ENCODE measurements around the gene SLC9B2.

Gene SLC9B2, protein sequence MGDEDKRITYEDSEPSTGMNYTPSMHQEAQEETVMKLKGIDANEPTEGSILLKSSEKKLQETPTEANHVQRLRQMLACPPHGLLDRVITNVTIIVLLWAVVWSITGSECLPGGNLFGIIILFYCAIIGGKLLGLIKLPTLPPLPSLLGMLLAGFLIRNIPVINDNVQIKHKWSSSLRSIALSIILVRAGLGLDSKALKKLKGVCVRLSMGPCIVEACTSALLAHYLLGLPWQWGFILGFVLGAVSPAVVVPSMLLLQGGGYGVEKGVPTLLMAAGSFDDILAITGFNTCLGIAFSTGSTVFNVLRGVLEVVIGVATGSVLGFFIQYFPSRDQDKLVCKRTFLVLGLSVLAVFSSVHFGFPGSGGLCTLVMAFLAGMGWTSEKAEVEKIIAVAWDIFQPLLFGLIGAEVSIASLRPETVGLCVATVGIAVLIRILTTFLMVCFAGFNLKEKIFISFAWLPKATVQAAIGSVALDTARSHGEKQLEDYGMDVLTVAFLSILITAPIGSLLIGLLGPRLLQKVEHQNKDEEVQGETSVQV

DNA sequence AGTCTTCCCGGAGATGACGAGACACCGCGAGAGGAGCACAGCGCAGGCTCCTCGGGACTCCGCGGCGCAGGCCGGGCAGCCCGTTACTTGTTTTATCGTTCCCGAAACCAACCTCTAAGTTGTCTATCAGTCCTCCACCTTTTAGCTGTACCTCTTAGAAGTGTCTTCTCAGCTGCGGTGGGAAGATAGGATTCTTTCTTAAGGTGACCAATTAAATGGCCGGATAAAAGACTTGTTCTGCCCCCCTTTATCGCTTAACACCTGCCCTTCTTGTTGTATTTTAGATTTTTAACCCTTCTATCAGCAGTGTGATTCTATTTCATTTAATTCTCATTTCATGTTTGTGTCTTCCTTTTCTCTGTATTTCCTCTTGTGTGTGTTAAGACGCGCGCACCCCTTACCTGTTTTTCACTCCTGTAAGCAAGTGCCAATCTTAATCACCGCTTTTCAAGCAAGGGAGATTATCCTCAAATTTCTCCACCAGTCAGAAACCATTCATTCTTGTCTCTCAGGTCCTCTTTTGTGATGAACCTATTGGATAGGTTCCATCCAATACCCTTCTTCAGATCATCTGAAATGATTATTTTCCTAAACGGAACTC, at the start of gene SLC9B2:
TSS of gene SLC9B2 (minus strand) at position 15 of the 601 bp plus-strand sequence. CDS start 9,211 bp downstream, outside the sequence.
- DNase-seq (ENCODE audit: low read depth), result no peak

DNA sequence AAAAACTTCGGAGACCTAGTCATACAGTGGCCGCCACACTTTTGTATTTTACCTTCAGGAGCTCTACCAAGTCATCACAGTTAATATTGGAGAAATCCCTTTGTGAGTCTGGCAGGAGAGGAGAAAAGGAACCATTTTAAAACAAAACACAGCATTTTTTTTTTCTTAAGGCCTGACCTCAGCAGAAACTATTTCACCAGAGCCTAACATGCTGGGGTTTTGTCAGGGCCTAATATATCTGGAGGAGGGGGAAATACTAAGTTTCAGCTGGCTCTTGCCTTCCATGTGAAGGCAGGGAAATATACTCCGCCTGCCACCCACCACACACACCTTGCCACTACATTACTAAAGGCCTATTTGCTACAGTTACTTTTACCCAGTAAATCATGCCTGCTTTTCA, 49.6 kb upstream of the SLC9B2 start:
- no peak for DNase-seq (ENCODE audit: low read depth)

DNA sequence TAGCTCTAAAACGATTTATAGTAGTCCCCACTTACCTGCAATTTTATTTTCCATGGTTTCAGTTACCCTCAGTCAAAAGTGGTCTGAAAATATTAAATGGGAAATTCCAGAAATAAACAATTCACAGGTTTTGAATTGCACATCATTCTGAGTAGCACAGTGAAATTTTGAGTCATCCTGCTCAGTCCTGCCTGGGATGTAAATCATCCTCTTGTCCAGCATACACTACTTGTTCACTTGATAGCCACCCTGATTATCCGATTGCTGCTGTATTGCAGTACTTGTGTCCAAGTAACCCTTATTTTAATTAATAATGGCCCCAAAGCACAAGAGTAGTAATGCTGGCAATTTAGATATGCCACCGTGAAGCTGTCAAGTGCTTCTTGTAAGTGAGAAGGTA, 46.6 kb upstream of the SLC9B2 start:
- peak; percentile 46 for DNase-seq (ENCODE audit: low read depth)

DNA sequence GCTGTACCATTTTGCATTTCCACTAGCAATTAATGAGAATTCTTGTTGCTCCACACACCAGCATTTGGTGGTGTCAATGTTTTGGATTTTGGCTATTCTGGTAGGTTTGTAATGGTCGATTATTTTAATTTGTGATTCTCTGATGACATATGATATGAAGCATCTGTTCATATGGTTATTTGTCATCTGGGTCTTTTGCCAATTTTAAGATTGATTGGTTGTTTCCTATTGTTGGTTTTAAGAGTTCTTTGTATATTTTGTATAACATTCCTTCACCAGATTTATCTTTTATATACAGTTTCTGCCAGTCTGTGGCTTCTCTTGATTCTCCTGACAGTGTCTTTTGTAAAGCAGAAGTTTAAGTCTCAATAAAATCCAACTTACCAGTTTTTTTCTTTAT, 41.6 kb upstream of the SLC9B2 start:
- DNase-seq (ENCODE audit: low read depth), result no peak

DNA sequence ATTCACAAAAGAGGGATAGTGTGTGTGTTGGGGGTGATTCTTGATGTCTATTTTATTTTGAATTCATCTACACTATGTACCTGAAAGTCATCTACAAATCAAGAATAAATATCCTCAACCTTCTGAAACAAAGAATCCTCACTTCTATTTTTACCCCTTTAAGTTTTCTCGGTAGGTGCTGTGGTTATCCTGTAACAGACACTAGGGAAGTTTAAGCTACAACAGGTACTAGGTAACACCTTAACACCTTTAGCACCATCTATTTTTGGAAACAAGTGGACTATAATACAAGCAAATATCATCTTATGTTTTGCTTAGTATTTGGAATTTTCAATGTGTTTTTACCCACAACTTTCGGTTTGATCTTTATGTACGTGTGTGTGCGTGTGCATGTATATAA, 35.0 kb upstream of the SLC9B2 start:
- DNase-seq (ENCODE audit: low read depth), result no peak

DNA sequence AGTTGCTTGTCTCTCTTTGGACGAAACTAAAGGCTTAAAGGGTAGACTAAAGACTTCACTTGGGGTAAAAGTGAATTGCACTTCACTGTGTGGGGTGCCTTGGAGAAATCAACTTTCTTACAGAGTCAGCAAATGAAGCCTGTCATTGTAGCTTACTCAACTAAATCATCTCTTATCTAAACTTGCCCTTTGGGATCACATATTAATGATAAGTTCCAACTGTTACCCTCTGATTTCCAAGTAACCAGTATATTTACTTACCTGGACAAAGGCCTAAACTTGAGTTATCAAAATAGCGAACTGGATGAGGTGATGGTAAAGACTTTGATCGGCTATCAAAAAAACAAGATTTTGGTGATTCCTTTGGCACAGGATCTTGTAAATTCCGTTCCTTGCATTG, 32.0 kb upstream of the SLC9B2 start:
- no peak for DNase-seq (ENCODE audit: low read depth)

DNA sequence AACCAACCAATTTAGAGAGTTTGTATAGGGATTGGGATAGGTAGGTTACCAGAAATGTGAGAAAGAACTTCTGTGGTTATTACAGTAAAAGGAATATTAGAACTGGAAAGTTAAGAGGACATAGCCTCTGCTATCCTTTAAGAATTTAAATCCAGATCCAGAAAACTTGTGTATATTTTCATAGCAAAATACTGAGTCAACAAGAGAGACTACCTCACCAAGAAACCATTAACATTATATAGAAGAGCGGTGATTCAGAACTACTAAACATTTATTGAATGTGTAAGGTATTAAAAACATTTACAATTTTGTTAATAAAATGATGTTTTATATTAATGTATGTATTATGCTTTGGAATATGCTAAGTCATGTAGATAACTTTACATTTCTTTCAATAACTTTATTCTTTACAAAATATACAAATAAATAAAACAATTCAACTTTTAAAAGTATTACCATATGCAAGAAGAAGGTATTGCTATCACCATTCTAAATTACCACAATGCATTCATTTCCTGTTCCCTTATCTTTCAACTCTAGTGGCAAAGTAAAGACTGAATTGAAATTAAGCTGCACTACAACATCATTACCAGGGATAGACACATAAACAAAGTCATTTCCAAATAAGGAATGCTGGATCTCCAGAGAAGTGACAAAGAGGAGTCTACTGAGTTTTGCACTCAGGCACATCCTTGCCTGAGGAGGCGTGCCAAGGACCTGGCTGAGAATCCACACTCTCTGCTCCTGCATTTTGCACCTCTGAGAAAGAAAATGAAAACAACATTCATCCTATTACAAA, 29.2 kb upstream of the SLC9B2 start:
- peak; percentile 30 for DNase-seq (ENCODE audit: low read depth)

DNA sequence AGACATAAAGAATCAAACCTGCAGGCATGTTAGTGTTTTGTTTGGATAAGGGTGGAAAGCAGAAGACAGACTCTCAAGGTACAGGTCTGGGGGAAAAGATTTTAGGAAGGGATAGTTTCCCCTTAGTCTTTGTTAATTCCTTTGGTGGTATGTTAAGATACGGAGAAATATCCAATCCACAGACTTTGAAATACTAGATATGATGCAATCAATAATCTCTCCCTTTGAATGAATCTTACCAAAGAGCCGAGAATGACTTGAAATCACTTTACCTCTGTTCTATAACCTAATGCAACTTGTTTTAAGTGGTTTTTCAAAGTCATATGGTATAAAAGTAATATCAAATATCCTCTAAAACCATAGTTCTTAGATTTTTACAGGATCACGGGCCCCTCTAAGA, 28.3 kb upstream of the SLC9B2 start:
- no peak for DNase-seq (ENCODE audit: low read depth)

DNA sequence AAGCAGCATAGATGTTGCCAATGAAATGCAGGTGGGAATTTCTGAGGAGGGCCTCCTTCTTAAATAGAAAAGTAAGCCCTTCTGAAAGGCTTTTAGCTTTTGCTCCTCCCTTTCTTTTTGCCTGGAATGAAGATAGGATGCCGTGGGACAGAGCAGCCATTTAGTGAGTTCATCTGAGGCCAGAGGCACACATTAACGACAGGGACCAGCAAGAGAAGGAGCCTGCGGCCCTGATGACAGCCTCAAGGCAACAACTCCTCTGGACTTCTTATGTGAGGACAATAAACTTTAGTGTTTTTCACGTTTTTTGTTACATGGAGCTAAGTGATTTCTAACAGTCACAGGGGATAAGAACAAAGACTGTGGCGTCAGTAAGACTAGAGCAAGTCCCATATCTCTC, 24.1 kb upstream of the SLC9B2 start:
- DNase-seq (ENCODE audit: low read depth), result no peak

DNA sequence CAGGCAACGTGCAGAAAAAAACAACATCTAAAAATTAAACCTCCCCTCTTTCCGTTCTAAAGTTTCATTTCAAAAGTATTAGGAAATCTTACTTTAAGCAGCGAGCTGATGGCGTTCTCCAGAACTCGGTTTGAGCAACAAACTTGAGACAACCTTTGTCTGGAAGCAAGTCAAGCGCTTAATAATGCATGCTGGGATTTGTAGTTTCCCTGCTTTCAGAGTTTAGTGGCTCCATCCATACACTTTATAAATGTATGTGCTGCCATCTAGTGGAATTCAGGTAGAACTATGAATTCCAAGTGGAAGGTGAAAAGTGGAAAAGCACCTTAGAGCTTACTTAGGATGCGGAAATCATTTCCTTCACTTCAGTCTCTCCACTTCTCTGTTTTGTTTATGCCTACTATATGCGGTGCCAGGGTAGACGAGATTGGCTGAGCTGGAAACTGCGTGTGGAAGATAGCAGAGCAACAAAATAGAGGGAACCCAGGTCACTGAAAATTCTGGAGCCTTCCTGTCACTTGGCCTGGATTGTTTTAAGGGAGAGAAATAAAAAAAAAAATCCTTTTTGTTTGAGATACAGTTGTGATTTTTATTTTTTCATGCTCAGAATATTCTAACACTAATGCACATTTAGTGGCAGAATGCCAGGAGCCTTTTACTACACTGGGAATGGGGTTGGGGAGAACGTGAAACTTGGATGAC, 23.3 kb upstream of the SLC9B2 start, which contains the start of gene BDH2:
TSS of gene BDH2 (minus strand) at position 144 of the 702 bp plus-strand sequence. CDS start 3,580 bp downstream, outside the sequence.
- peak; percentile 94 for DNase-seq (ENCODE audit: low read depth)

DNA sequence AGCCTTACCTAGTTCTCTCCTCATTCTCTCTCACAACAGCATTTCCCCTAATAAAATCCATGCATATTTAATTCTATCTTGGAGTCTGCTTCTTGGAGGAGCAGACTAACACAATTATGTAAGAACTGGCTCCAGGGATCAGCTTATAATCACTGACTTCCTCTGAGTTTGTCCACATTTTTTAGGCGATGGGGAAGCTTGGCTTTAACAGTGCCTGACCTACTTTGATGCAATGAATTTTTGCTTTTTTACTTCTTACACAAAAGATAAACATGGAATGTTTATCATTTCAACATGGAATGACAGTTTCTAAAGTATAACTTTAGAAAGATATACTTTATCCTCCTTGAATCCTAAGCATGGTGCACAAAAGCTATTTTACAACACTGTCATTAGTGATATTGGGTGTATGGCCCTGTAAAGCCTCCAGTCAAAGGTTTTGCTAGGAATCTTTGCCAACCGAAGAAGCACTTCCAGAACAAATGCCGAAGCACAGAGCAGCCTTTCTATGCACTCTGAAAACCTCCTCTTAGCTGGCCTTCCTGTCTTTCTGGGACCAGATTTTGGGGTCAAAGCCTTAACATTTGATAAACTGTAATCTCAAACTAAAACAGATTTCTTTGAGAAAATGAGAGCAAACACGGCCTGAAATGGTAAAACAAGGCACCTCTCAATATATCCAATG, 22.3 kb upstream of the SLC9B2 start:
- no peak for DNase-seq (ENCODE audit: low read depth)

DNA sequence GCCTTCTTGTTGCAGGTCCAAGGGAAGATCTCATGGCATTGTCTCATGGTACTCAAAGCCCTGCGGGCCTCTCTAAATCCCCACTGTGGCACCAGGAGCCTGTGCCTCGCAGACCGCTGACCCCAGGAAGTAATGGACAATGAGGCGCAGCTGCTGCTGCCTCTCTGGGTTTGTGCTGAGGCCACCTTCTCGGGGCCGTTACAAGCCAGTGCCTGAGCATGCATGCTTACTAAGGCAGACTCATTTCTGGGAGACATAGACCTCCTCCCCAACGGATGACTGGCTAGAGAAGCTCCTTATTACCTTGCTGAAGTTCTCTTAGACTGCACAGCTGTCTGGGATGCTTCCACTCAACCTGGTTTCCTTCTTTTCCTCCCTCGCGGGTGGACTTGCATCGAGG, 21.8 kb upstream of the SLC9B2 start:
- DNase-seq (ENCODE audit: low read depth), result no peak

DNA sequence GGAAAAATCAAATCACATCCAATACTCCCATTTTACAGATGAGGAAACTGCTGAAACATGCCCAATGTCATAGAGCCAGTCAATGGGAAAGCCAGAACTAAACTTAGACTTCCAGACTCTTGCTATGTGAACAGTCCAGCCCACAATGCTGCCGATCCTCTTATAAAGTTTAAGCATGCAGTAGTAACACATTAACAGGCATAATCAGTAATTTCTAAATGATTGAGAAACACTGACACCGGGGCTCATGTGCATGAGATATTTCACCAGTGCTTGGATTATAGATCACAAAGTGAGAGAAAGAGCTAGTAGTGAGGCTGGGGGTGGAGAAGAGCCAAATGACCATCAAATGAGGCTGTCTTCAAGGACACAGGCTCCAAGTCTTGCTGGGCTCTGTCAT, 20.6 kb upstream of the SLC9B2 start:
- no peak for DNase-seq (ENCODE audit: low read depth)

DNA sequence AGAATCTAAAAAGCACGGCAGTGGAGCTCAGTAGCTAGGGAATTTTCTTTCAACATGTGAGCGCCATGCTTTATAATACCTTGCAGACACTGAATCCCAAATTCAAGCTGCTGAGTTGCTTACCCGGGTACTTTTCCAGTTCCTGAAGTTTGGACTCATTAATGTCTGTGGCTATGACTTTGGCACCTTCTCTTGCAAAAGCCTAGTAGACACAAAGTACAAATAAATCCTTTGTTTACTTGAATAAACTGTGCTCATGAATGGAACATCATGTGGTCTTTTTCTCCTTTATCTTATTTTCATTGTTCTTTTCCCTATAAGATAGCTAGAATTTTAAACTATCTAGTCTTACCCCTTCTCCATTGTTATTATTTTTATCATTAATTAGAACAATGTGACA, 18.5 kb upstream of the SLC9B2 start:
- DNase-seq (ENCODE audit: low read depth), result no peak

DNA sequence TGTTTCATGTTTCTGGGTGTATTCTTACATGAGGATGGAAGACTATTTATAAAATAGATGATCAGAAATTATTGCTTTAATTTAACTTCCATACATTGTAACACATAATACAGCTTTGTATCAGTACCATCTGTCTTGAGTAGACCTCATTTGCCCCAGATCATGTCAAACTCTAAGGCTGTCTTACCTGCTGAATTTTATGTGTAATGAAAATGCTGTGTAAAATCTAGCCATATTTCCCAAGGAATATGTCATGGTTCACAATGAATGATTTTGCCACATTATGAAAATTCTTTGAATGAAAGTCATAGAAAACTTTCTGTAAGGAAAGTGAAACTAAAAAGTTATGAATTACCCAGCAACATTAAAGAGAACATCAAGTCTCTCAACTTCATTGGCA, 15.7 kb upstream of the SLC9B2 start:
- peak; percentile 20 for DNase-seq (ENCODE audit: low read depth)

DNA sequence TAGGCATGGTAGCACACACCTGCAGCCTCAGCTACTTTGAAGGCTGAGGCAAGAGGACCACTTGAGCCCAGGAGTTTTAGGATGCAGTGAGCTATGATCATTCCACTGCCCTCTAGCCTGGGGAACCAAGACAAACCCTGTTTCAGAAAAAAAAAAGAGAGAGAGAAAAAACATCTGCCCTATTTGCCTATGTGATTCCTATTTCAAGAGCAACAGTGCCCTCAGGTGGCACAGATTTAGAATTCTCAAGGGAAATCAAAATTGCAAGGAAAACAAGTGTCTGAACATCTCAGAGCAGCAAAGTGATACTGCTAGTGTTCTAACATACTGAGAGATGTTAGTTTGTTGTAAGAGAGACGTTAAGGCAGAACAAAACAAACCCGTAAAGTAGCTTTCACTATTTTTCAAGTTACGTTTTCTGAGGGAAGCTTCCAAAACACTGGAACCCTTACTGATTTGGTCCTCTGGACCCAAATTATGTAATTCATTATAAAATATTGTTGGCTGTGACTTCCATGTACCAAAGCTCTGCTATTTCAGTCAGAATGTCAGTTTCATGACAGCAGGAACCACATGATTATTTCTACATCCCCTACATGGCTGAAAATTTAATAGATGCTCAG, 15.2 kb upstream of the SLC9B2 start:
- peak; percentile 73 for DNase-seq (ENCODE audit: low read depth)

DNA sequence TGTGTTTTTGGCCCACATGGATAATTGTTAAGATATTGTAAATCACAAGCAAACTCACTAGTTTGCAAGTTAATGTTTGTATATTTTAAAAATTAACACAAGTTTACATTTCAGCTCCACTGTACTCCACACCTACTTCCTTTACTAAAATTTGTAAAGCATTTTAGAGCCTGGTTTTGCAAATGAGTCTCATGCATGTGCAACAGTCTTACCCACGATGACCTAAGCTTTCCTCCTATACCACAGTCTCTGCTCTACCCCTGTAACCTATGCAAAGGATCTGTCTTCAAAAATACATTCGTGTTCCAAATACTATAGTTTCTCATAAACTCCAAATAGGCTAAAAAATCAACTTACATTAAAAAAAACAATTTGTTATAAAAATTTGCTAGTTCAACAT, 12.9 kb upstream of the SLC9B2 start:
- no peak for DNase-seq (ENCODE audit: low read depth)

DNA sequence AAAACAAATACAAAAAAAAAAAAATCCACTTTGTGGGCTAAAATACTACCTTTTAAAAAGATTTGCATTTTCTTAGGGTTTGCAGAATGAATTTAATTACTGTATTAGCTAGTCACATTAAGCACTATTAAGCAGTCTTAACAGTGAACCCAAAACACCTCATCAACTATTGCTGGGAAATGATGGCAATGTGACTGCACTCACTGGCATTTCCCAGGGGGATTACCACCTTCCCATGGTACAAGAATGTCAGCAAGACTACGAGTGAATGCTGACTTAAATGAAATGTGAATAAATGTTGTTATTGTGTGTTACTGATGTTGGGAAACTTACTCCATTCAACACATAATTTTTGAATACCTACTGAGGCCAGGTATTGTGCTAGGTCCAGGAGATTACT, 10.0 kb upstream of the SLC9B2 start:
- DNase-seq (ENCODE audit: low read depth), result no peak

DNA sequence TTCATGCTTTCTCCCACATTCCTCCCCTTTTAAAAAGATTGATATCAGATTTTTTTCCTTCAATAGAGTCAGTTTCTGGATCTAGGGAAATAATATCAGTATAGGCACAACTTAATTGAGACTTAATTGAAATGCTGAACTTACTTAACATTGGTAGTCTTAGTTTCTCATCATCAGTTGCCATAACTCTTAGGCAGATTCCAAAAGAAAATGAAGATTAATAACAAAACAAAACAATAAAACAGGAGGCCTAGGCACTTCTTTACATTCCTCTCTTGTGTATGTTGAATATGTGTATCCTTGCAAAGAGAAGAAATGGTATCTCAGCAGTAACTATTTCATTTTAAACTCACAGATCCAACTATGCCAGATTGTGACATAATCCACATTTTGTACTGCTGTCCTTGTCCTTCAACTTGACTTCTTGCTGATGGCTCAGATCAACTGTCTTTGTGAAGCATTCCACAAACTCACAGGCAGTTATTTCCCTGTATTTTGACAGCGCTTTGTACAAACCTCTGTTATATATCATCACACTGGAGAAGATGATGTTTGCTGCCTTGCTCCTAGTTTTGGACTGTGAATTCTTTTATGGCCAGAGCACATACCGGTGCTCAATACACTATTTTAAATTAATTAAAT, 9.1 kb upstream of the SLC9B2 start:
- DNase-seq (ENCODE audit: low read depth), result no peak

DNA sequence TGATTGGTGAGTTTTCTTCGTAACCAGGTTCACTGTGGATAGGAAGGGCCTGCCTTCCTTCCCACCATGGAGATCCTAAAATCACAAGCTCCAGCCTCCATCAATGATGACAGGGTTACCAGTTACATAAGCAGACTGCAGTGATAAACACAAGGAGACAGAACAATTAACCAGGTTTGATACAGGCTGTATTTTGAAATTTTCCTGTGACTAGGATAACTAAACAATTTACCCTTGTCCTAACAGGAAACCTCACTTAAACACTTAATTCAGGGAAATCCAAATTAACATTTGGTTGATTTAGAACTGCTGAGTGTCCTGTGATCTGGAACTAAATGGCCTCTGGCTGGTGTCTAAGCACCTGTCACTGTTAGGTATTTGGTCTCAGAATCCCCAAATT, 3.1 kb upstream of the SLC9B2 start:
- no peak for DNase-seq (ENCODE audit: low read depth)
